HS-27A (cell line): Measurements from ENCODE around the gene ZNF248.
"Not testable (repeated sequence)": the region's sequence is repeated elsewhere in the genome, so short reads cannot be mapped to it uniquely, and the experiment has no call there.

Experiments used
- DNase-seq: peaks from one replicate; pipeline ENCODE4 v3.0.0-alpha.2; 2012; ENCODE audit warnings: low read depth, missing footprints

The ZNF248 gene

GRCh38 chr10:37857287-37858211, at the start of gene ZNF248:
Gene ZNF248 (minus strand): TSS chr10:37857610. CDS start chr10:37856310, 1,300 bp downstream.
- DNase-seq: peak; percentile 62

GRCh38 chr10:37906382-37906781, 49.0 kb upstream of the ZNF248 start:
- DNase-seq: no peak

DNA sequence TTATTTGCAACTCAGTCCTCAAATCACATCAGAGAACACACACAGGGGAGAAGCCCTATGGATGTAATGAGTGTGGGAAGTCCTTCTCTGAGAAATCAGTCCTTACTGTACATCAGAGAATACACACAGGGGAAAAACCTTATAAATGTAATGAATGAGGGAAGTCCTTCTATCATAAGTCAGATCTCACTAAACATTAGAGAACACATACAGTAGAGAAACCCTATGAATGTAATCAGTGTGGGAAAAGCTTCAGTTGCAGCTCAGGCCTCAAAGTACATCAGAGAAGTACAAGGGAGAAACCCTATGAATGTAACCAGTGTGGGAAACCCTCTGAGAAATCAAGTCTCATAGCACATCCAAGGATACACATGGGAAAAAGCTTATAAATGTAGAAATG, 39.0 kb upstream of the ZNF248 start:
- DNase-seq: no peak

DNA sequence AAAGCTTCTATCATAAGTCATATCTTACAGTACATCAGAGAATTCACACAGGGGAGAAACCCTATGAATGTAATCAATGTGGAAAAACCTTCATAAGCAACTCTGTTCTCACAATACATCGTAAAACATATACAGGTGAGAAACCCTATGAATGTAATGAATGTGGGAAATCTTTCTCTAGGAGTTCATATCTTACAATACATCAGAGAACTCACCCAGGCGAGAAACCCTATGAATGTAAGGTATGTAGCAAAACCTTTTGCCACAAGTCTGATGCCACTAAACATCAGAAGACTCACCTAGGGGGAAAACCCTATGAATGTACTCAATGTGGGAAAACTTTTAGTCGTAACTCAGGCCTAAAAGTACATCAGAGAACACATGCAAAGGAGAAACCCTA, 38.3 kb upstream of the ZNF248 start:
- DNase-seq: no peak

- no peak for DNase-seq
These were observed 28.4 kb upstream of the ZNF248 start for GRCh38 chr10:37885850-37886249.

DNA sequence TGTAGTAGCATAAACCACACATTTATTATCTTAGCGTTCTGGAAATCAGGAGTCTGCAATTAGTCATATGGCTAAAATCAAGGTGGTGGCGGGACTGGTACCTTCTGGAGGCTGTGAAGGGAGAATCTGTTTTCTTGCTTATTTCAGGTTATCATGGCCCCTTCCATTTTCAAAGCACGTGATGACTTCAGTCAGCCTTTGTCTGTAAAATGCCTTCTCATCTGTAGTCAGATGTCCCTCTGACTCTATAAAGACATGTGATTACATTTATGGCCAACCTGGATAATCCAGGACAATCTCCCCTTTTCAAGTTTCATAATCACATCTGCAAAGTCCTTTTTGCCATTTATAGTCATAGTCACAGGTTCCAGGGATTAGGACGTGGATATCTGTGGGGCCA, 15.5 kb upstream of the ZNF248 start:
- DNase-seq: no peak

DNA sequence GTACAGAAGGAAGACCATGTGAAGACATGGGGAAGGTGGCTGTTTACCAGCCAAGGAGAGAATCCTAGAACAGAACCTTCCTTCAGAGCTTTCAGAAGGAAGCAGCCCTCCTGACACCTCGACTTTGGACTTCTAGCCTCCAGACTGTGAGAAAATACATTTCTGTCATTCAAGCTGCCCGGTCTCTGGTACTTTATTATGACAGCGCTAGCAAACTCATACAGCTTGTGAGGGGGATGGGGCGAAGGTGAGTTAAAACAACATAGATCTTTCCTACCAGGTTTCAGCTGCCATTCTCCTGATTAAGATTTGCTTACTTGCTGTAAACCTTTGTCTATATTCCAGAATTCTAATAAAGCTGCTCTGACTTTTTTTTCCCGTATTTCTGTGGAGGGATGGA, 14.9 kb upstream of the ZNF248 start:
- DNase-seq: no peak

GRCh38 chr10:37871568-37872251, 14.3 kb upstream of the ZNF248 start:
- DNase-seq: no peak

DNA sequence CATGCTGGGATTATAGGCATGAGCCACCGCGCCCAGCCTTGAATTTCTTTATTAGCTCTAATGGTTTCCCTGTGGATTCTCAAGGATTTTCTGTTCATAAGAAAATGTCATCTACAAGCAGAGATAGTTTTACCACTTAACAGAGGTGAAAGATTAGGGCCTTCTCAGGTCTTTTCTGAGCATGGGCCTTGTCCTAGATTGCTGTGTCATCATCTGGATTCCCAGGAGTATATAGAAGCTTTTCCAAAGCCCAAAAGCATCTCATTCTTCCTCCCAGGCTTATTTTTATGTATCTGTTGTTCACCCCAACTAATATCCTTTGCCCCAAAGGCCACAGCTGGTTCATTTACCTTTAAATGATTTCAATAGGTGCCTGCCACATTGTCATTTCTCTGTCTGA, 13.7 kb upstream of the ZNF248 start:
- DNase-seq: no peak

DNA sequence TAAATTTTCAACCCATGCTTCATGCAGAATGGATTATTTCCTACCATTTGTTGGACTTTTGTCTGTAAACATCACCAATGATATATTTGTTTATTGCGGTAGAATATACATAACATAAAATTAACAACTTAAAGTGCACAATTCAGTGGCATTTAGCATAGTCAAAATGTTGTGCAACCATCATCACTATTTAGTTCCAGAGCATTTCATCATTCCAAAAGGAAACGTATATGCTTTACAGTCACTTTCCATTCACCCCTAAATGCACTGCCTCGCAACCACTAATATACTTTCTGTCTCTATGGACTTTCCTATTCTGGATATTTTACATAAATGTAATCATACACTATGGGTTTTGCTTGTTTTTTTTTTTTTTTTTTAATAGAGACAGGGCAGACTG, 11.4 kb upstream of the ZNF248 start:
- no peak for DNase-seq

GRCh38 chr10:37865957-37866803, 8.8 kb upstream of the ZNF248 start:
- no peak for DNase-seq

GRCh38 chr10:37865264-37865663, 7.9 kb upstream of the ZNF248 start:
- no peak for DNase-seq

DNA sequence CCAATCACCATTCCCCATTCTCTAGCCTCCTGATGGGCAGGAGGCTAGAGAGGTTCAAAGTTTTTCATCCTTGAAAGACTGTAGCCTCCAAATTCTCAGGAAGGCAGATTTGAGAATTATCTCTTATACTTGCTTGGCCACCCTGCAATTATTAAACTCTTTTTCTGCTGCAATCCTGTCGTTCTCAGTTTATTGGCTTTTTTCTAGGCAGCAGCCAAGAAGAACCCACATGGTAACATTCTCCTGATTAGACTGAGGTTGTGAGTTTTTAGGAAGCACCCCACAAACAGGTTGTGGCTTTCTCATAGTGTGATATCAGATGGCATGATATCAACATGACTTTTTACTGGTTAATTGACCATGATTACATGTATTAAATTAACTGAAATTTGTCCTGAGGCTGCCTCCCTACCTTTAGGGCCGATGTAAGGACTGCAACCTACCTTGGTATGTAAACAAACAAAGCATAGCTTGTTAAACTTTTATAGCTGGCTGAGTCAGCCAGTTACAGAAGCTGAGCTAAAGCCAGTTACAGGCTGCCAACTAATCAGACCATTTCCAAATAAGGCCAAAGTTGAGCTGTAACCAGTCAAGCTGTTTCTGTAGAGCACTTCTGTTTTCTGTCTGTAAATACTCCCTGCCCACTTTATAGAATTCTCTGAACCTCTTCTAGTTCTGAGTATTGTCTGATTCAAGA, 3.2 kb upstream of the ZNF248 start:
- no peak for DNase-seq

DNA sequence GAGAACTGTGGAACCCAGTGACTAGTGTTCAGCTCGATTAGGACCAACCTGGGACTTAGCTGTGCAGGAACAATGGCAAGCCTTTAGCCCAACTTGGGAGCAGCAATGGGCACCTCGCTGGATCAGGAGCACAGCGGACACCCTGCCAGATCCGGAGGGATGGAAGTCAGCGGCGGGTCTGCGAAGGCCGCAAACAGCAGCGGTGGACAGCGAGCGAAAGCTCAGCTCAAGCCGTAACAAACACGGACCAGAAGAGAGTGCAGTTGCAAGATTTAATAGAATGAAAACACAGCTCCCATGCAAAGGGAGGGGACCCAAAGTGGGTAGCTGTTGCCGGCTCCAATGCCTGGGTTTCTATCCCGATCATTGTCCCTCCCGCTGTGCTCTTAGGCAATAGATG, 1.9 kb upstream of the ZNF248 start:
- DNase-seq: not testable (repeated sequence)

DNA sequence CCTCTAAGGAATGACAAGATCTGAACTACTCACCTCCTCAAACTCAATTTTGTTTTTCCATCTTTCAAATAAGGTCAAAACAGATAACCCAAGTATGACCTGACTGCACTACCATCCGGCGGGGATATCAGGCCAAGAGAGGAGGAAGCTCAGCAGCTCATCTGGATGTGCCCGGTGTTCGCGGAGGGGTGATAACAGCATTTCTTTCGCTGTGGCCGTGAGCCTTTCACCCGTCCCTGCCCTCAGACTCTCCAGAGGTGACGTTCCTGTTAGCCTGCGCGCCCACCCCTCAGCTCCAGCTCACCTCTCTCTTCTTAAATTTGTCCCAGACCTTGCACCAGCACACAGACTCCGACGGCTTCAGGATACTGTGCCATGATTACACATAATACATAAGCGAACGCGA, 526 bp downstream of the ZNF248 start:
- DNase-seq: no peak

- DNase-seq: no peak
These were observed 1.8 kb downstream of the ZNF248 start for GRCh38 chr10:37855636-37856035.

DNA sequence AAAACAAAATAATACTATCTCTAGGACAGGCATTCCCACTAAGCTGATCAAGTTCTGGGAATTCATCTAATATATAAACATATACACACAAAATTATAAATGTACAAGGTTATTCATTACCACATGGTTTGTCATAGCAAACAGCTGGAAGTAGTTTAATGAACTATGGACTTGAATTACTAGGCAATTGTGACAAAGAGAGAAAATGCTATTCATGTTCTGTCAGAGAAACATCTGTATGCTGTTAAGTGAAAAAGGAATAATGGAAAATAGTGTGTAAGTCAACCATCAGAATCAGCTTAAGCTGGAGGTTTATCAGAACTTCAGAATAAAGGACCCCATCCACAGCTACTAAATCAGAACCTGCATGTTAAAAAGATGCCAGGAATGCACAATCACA, 2.8 kb downstream of the ZNF248 start:
- DNase-seq: no peak

GRCh38 chr10:37844644-37845043, 12.8 kb downstream of the ZNF248 start:
- no peak for DNase-seq

DNA sequence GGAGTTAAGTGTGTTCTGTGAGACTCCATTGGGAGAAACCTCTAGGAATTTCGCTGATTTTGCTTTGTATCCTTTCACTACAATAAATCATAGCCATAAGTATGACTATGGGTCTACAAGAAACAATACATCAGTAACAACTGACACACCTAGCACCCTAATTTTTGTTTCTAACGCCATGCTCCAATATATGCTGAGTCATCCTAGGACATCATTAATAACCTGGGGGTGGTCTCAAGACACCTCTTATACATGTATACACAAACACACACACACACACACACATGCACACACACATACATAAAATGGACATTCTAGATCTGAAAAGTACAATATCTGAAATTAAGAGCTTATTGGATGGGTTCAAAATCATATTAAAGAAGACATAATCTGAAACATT, 18.2 kb downstream of the ZNF248 start:
- no peak for DNase-seq

GRCh38 chr10:37831495-37832333, 25.7 kb downstream of the ZNF248 start:
- no peak for DNase-seq

- DNase-seq: no peak
These were observed 30.6 kb downstream of the ZNF248 start for GRCh38 chr10:37826806-37827205.
